ENCODE results near the gene SULT2B1. TPM values are rescaled to one million over a fixed set of nuclear protein-coding genes. Genes with fewer than 3 reads are reported as not detected.

SULT2B1 gene
- total RNA-seq, 2 experiments from 2014 or later, result not detected

DNA sequence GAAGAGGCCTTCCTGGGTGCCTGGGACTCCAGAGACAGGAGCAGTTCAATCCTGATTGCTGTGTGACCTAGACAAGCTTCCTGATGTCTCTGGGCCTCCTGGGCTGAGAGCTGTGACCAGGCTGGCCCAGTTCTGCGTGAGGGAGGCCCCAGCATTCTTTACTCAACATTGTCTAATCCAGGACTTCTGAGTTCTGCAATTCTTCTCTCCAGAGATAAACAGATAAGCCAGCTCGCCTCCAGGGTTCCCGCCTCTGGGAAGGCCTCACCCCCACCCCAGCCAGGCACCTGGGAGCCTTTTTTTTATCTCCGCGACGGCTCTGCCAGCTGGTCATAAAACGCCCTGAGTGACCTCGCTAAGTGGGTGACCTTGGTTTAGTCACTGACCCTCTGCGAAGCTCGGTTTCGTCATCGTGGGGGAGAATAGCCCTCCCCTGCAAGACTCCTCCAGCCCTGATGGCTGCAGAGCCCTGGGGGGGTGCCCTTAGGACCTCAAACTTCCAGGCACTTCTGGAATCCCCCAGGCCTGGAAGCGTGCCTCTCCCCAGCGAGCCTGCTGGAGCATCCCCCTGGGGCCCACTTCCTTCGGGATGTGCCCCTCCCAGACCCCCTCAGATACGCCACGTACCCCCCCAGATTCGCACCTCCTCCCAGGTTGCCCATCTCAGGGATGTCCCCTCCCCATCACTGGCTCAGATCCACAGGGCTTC lies 1.9 kb downstream of the SULT2B1 start:
- no peak for DNase-seq (ENCODE audit: low spot score)
- intact Hi-C loops (cut with micrococcal nuclease; ENCODE audit: unreplicated experiment), result no loop called here
- Histone ChIP-seq H3K36me3 (ENCODE audit: insufficient read depth, low read length) (no peaks in the 10 kb centered on the region), H3K9me2 (ENCODE audit: insufficient read depth, low read length) (no peaks in the 10 kb centered on the region), H4K20me1 (ENCODE audit: insufficient read depth, low read length) (no peaks in the 10 kb centered on the region), H2AFZ (ENCODE audit: low read length) (no peak overlapping the region), H3K27ac (ENCODE audit: low read depth, low read length, poor library complexity, severe bottlenecking) (no peak overlapping the region), H3K4me1 (ENCODE audit: insufficient read depth, low read length, poor library complexity, severe bottlenecking) (no peaks in the 10 kb centered on the region), H3K4me2 (ENCODE audit: low read length) (no peak overlapping the region), H3K79me2 (ENCODE audit: insufficient read depth, low read depth, low read length) (no peaks in the 10 kb centered on the region), H3K9me3 (ENCODE audit: low read length) (no peaks in the 10 kb centered on the region), H3K4me3 (ENCODE audit: low read depth, low read length, poor library complexity, severe bottlenecking) (no peak overlapping the region)
- BruUV-seq (replicated peaks), result no TSS peak
- ChIA-PET POLR2A (no interaction called here), CTCF (ENCODE audit: unreplicated experiment) (no interaction called here)
- TF ChIP-seq EZH2phosphoT487 (IDR thresholded peaks at IDR 0.05; ENCODE audit: borderline replicate concordance, low read depth, low read length), result no peak
- TF ChIP-seq, protein P1, sequence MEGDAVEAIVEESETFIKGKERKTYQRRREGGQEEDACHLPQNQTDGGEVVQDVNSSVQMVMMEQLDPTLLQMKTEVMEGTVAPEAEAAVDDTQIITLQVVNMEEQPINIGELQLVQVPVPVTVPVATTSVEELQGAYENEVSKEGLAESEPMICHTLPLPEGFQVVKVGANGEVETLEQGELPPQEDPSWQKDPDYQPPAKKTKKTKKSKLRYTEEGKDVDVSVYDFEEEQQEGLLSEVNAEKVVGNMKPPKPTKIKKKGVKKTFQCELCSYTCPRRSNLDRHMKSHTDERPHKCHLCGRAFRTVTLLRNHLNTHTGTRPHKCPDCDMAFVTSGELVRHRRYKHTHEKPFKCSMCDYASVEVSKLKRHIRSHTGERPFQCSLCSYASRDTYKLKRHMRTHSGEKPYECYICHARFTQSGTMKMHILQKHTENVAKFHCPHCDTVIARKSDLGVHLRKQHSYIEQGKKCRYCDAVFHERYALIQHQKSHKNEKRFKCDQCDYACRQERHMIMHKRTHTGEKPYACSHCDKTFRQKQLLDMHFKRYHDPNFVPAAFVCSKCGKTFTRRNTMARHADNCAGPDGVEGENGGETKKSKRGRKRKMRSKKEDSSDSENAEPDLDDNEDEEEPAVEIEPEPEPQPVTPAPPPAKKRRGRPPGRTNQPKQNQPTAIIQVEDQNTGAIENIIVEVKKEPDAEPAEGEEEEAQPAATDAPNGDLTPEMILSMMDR (conservative IDR thresholded peaks at IDR 0.05; ENCODE audit: low read length), result no peak

DNA sequence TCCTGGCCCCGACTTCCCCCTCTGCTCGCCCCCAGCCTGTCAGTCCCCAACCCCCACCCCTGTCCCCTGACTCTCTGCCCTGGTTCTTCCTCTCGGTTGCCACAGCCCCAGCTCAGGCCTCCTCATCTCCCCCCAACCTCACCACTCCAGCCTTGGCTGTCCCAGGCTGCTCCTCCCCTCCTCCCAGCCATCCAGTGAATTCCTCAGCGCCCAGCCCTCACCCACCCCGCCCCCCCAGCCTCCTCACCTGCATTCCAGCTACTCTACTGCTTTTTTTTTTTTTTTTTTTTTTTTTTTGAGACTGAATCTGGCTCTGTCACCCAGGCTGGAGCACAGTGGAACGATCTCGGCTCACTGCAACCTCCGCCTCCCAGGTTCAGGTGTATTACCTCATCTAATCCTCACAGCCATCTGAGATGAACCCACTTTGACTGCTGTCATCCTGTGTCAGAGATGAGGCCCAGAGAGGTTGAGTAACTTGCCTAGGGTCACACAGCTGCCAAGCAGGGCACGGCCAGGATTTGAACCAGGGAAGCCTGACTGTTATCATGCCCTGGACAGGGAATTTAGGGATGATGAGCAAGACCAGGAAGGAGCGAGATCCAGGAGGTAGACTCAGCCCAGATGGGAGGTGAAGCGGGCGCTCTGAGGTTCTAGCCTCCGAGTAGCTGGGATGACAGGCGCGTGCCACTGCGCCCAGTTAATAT lies 2.6 kb downstream of the SULT2B1 start:
- ChIA-PET POLR2A (no interaction called here), CTCF (ENCODE audit: unreplicated experiment) (interaction anchor here (0.6 kb wide), 1 partner anchor 240 kb away, joined by 3 read pairs; no protein-coding TSS in a partner anchor)
- H3K27ac ChIP-seq (ENCODE audit: low read depth, low read length, poor library complexity, severe bottlenecking), result no peak overlapping the region
- no peaks in the 10 kb centered on the region for H3K9me2 ChIP-seq (ENCODE audit: insufficient read depth, low read length)
- no peaks in the 10 kb centered on the region for H3K4me1 ChIP-seq (ENCODE audit: insufficient read depth, low read length, poor library complexity, severe bottlenecking)
- intact Hi-C loops (cut with micrococcal nuclease; ENCODE audit: unreplicated experiment), result no loop called here
- no TSS peak for BruUV-seq (replicated peaks)
- H2AFZ ChIP-seq (ENCODE audit: low read length), result no peak overlapping the region
- no peaks in the 10 kb centered on the region for H3K9me3 ChIP-seq (ENCODE audit: low read length)
- H4K20me1 ChIP-seq (ENCODE audit: insufficient read depth, low read length), result no peaks in the 10 kb centered on the region
- no peak overlapping the region for H3K4me2 ChIP-seq (ENCODE audit: low read length)
- no peak overlapping the region for H3K4me3 ChIP-seq (ENCODE audit: low read depth, low read length, poor library complexity, severe bottlenecking)
- DNase-seq (ENCODE audit: low spot score), result no peak
- TF ChIP-seq, protein P1 (conservative IDR thresholded peaks at IDR 0.05; ENCODE audit: low read length), result no peak
- TF ChIP-seq EZH2phosphoT487 (IDR thresholded peaks at IDR 0.05; ENCODE audit: borderline replicate concordance, low read depth, low read length), result no peak
- no peaks in the 10 kb centered on the region for H3K79me2 ChIP-seq (ENCODE audit: insufficient read depth, low read depth, low read length)
- no peaks in the 10 kb centered on the region for H3K36me3 ChIP-seq (ENCODE audit: insufficient read depth, low read length)

DNA sequence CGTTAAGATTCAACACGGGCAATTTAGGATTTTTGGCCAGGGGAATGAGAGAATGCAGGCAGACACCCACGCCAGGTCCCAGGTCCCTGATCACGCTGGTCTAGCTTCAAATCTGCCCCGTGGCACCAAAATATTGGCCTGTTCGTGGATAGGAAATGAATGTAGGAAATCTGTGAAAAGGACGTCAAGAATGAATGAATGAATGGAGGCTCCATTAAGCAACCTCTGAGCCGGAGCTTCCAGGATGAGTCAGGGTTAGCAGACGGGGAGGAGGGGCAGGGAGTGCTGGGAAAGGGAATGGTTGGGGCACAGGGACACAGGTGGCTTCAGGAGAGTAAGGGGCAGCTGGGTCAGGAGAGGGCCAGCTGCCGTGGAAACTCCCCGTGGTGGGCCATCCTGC lies 4.2 kb downstream of the SULT2B1 start:
- Histone ChIP-seq H3K36me3 (ENCODE audit: insufficient read depth, low read length) (no peaks in the 10 kb centered on the region), H3K4me2 (ENCODE audit: low read length) (no peak overlapping the region), H3K79me2 (ENCODE audit: insufficient read depth, low read depth, low read length) (no peaks in the 10 kb centered on the region), H3K9me3 (ENCODE audit: low read length) (no peaks in the 10 kb centered on the region), H2AFZ (ENCODE audit: low read length) (no peak overlapping the region), H3K4me3 (ENCODE audit: low read depth, low read length, poor library complexity, severe bottlenecking) (no peak overlapping the region), H3K9me2 (ENCODE audit: insufficient read depth, low read length) (no peaks in the 10 kb centered on the region), H3K27ac (ENCODE audit: low read depth, low read length, poor library complexity, severe bottlenecking) (no peak overlapping the region), H4K20me1 (ENCODE audit: insufficient read depth, low read length) (no peaks in the 10 kb centered on the region), H3K4me1 (ENCODE audit: insufficient read depth, low read length, poor library complexity, severe bottlenecking) (no peaks in the 10 kb centered on the region)
- TF ChIP-seq EZH2phosphoT487 (IDR thresholded peaks at IDR 0.05; ENCODE audit: borderline replicate concordance, low read depth, low read length), result no peak
- TF ChIP-seq, protein P1 (conservative IDR thresholded peaks at IDR 0.05; ENCODE audit: low read length), result no peak
- no TSS peak for BruUV-seq (replicated peaks)
- intact Hi-C loops (cut with micrococcal nuclease; ENCODE audit: unreplicated experiment), result no loop called here
- DNase-seq (ENCODE audit: low spot score), result no peak
- ChIA-PET CTCF (ENCODE audit: unreplicated experiment) (no interaction called here), POLR2A (no interaction called here)
